ENCODE measurements around the gene CCDC177.

The CCDC177 gene

DNA sequence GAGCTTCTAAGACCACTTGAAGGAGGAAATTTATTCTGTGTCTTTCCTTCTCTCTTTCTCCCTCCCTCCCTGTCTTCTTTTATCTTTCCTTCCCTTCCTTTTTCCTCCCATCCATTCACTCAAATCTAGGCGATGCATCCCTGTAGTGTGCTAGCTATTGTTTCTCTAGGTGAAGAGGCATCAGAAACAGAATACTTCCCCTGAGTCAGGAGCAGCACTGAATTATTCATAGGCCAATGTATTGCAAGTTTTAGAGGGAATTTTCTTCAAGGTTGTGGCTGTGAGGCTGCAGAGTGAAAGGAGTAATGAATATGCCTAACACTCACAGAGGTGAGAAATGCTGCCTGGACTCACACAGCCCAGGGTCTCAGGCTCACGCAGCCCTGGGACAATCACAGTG, 23.2 kb downstream of the CCDC177 start:
- Histone ChIP-seq H3K4me3 (ENCODE audit: low read depth, low read length) (no peak overlapping the region), H3K4me1 (ENCODE audit: control insufficient read depth, insufficient read depth, low read length) (no peaks in the 10 kb centered on the region), H3K27ac (ENCODE audit: extremely low read depth, low read depth, low read length) (no peak overlapping the region), H3K36me3 (ENCODE audit: control insufficient read depth in 2 of 2, insufficient read depth in 1 of 2, low read length in 2 of 2) (no peaks in the 10 kb centered on the region), H3K9me3 (ENCODE audit: control insufficient read depth, insufficient read depth, low read depth, low read length) (no peaks in the 10 kb centered on the region)
- ChIA-PET CTCF (interaction anchor here (0.9 kb wide), 2 partner anchors 22 to 28 kb away, joined by 3 read pairs; no protein-coding TSS in a partner anchor), POLR2A (no interaction called here)
- TF ChIP-seq ZNF292 (tag by site-specific recombination; IDR thresholded peaks at IDR 0.05; ENCODE audit: borderline replicate concordance, low read depth) (no peak), ZNF112 (tag by site-specific recombination; IDR thresholded peaks at IDR 0.05) (no peak), ZNF24 (tag by site-specific recombination; IDR thresholded peaks at IDR 0.05) (no peak), ZEB2 (tag by site-specific recombination; IDR thresholded peaks at IDR 0.05) (no peak), ZNF274 (IDR thresholded peaks at IDR 0.05; ENCODE audit: low read length) (no peak), ZNF274 (tag by site-specific recombination; IDR thresholded peaks at IDR 0.05; ENCODE audit: borderline replicate concordance) (no peak), ZNF596 (tag by site-specific recombination; IDR thresholded peaks at IDR 0.05) (no peak)
- TF ChIP-seq, protein P1, sequence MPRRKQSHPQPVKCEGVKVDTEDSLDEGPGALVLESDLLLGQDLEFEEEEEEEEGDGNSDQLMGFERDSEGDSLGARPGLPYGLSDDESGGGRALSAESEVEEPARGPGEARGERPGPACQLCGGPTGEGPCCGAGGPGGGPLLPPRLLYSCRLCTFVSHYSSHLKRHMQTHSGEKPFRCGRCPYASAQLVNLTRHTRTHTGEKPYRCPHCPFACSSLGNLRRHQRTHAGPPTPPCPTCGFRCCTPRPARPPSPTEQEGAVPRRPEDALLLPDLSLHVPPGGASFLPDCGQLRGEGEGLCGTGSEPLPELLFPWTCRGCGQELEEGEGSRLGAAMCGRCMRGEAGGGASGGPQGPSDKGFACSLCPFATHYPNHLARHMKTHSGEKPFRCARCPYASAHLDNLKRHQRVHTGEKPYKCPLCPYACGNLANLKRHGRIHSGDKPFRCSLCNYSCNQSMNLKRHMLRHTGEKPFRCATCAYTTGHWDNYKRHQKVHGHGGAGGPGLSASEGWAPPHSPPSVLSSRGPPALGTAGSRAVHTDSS (tag by site-specific recombination; IDR thresholded peaks at IDR 0.05): no peak

GRCh38 chr14:69548566-69548965, 26.1 kb downstream of the CCDC177 start:
- CTCF ChIA-PET: interaction anchor here (0.6 to 5.5 kb wide), 14 partner anchors 10 to 568 kb away, joined by 3 to 34 read pairs (median 4); partner anchors contain the start of gene CCDC177

DNA sequence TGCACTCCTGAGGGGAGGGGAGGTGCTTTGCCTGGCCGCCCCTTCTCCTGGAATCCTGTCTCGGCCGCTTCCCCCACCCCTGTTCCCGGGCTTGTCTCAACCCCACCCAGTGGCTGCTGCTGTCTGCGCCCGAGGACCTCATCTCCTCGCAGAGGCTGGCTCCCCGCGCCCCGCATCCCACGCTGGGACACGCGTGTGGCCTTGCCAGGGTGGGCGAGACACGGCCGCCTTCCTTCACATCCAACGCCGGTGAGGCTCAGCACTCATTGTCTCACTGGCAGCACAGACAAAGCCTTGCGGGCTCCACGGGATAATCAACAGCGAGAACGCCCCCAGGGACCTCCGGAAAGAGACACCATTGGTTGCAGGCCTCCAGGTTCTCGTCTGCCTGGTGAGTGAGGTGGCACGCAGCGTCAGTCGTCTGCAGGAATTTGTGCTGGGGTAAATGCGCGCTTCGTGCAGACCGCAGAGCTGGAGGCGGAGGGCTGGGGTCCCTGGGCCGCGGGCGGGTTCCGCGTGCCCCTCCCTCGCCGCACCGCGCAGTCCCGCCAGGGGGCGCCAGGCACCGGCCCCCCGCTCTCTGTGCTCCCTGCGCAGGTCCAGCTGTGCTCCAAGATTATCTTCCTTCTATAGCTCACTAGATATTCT, 26.8 kb downstream of the CCDC177 start:
- TF ChIP-seq GFI1B (tag by site-specific recombination; IDR thresholded peaks at IDR 0.05) (no peak), MYNN (tag by site-specific recombination; IDR thresholded peaks at IDR 0.05; ENCODE audit: borderline replicate concordance) (no peak), ZNF121 (tag by site-specific recombination; IDR thresholded peaks at IDR 0.05) (no peak), ZNF2 (tag by site-specific recombination; IDR thresholded peaks at IDR 0.05) (no peak)
- TF ChIP-seq, protein P2, sequence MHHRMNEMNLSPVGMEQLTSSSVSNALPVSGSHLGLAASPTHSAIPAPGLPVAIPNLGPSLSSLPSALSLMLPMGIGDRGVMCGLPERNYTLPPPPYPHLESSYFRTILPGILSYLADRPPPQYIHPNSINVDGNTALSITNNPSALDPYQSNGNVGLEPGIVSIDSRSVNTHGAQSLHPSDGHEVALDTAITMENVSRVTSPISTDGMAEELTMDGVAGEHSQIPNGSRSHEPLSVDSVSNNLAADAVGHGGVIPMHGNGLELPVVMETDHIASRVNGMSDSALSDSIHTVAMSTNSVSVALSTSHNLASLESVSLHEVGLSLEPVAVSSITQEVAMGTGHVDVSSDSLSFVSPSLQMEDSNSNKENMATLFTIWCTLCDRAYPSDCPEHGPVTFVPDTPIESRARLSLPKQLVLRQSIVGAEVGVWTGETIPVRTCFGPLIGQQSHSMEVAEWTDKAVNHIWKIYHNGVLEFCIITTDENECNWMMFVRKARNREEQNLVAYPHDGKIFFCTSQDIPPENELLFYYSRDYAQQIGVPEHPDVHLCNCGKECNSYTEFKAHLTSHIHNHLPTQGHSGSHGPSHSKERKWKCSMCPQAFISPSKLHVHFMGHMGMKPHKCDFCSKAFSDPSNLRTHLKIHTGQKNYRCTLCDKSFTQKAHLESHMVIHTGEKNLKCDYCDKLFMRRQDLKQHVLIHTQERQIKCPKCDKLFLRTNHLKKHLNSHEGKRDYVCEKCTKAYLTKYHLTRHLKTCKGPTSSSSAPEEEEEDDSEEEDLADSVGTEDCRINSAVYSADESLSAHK (tag by site-specific recombination; IDR thresholded peaks at IDR 0.05): no peak
- ChIA-PET POLR2A (no interaction called here), CTCF (interaction anchor here (0.5 to 5.5 kb wide), 18 partner anchors 10 to 424 kb away, joined by 3 to 34 read pairs (median 4); partner anchors contain the start of gene CCDC177)
- H3K4me3 ChIP-seq (ENCODE audit: low read depth, low read length): no peak overlapping the region
- no peaks in the 10 kb centered on the region for H3K4me1 ChIP-seq (ENCODE audit: control insufficient read depth, insufficient read depth, low read length)
- no peaks in the 10 kb centered on the region for H3K36me3 ChIP-seq (ENCODE audit: control insufficient read depth in 2 of 2, insufficient read depth in 1 of 2, low read length in 2 of 2)
- H3K27ac ChIP-seq (ENCODE audit: extremely low read depth, low read depth, low read length): no peak overlapping the region
- no peaks in the 10 kb centered on the region for H3K9me3 ChIP-seq (ENCODE audit: control insufficient read depth, insufficient read depth, low read depth, low read length)

More at GRCh38 chr14:69548566-69548965, 26.1 kb downstream of the CCDC177 start:
- Histone ChIP-seq H3K36me3 (ENCODE audit: control insufficient read depth in 2 of 2, insufficient read depth in 1 of 2, low read length in 2 of 2) (no peaks in the 10 kb centered on the region), H3K27ac (ENCODE audit: extremely low read depth, low read depth, low read length) (no peak overlapping the region), H3K9me3 (ENCODE audit: control insufficient read depth, insufficient read depth, low read depth, low read length) (no peaks in the 10 kb centered on the region), H3K4me3 (ENCODE audit: low read depth, low read length) (no peak overlapping the region), H3K4me1 (ENCODE audit: control insufficient read depth, insufficient read depth, low read length) (no peaks in the 10 kb centered on the region)
- POLR2A ChIA-PET: no interaction called here
- TF ChIP-seq ZBTB17 (tag by site-specific recombination; IDR thresholded peaks at IDR 0.05): no peak
- TF ChIP-seq ZFHX2 (tag by site-specific recombination; conservative IDR thresholded peaks at IDR 0.05): peak; percentile 37

All from HEK293 (cell line).